ENCODE data around the gene FAM47A.

Gene FAM47A

DNA sequence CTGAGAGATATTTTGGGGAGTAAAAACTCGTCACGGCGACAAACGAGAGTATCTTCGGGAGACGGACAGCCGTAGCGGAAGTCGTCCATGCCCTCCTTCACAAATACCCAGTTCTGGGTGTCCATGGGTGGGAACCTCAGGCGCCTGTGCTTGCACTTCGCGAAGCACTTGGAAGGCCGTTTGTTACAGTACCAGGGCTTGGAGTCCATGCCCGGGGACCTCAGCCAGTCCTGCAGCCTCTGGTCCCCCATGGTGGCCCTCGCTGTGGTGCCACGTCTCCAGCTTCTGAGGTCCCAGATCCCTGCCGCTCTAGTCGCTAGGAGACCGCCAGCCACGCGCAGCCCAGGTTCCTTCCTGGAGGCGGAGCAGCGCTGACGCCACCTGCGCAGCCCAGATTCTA is at the start of gene FAM47A:
TSS of gene FAM47A (minus strand) at position 287 of the 400 bp plus-strand sequence. CDS start at position 251, 36 bp downstream.
- TF ChIP-seq ZFX (IDR thresholded peaks at IDR 0.05): no peak
- TF ChIP-seq, protein P1, sequence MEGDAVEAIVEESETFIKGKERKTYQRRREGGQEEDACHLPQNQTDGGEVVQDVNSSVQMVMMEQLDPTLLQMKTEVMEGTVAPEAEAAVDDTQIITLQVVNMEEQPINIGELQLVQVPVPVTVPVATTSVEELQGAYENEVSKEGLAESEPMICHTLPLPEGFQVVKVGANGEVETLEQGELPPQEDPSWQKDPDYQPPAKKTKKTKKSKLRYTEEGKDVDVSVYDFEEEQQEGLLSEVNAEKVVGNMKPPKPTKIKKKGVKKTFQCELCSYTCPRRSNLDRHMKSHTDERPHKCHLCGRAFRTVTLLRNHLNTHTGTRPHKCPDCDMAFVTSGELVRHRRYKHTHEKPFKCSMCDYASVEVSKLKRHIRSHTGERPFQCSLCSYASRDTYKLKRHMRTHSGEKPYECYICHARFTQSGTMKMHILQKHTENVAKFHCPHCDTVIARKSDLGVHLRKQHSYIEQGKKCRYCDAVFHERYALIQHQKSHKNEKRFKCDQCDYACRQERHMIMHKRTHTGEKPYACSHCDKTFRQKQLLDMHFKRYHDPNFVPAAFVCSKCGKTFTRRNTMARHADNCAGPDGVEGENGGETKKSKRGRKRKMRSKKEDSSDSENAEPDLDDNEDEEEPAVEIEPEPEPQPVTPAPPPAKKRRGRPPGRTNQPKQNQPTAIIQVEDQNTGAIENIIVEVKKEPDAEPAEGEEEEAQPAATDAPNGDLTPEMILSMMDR (conservative IDR thresholded peaks at IDR 0.05): no peak
- no peak within 1 kb of the TSS for H3K27ac ChIP-seq

DNA sequence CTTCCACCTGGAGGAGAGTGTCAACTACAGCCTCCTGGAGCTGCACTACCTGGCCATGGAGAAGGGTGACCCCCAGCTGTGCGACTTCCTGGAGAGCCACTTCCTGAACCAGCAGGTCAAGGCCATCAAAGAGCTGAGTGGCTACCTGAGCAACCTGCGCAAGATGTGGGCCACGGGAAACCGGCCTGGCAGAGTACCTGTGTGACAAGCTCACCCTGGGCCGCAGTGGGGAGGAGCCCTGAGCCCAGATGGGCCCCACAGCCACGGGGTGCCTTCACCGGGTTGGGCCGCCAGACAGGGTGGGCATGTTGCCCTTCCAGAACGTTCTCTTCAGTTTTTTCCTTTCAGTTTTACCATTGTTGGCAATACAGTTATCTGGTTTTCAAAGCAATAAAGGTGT is 15.2 kb upstream of the FAM47A start:
- no peak overlapping the region for H3K27ac ChIP-seq
- no peak for TF ChIP-seq ZFX (IDR thresholded peaks at IDR 0.05)
- TF ChIP-seq, protein P1 (conservative IDR thresholded peaks at IDR 0.05): no peak

DNA sequence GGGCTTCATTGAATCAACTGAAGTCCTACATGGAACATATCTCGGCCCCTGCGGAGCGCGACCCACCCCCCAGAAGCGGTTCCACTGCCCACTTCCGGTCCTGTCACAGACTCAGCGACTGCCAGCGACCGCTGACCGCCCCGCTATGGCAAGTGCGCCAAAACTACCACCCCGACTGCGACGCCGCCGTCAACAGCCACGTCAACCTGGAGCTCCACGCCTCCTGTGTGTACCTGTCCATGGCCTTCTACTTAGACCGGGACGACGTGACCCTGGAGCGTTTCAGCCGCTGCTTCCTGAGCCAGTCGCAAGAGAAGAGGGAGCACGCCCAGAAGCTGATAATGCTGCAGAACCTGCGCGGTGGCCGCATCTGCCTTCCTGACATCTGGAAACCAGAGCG is 14.8 kb upstream of the FAM47A start:
- H3K27ac ChIP-seq: no peak overlapping the region
- TF ChIP-seq, protein P1 (conservative IDR thresholded peaks at IDR 0.05): no peak
- TF ChIP-seq ZFX (IDR thresholded peaks at IDR 0.05): no peak

DNA sequence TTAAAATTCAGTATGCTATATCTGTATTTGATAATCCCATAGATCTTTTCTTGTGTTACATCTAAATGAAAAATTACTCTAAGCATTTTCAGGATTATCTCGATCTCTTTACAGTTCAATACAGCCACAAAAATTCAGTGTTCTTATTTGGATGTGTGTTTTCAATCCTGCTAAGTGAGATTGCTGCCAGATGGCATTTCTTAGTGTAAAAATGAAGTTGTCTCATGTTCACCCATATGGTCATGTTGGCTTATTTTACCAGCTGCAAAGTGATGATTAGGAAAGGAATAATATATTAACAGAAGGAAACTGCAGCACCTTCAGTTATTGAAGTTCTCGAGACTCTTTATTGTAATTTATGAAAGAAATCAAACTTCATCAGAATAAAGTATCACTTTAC is 12.1 kb upstream of the FAM47A start:
- no peak for TF ChIP-seq ZFX (IDR thresholded peaks at IDR 0.05)
- TF ChIP-seq, protein P1 (conservative IDR thresholded peaks at IDR 0.05): no peak
- H3K27ac ChIP-seq: no peak overlapping the region

DNA sequence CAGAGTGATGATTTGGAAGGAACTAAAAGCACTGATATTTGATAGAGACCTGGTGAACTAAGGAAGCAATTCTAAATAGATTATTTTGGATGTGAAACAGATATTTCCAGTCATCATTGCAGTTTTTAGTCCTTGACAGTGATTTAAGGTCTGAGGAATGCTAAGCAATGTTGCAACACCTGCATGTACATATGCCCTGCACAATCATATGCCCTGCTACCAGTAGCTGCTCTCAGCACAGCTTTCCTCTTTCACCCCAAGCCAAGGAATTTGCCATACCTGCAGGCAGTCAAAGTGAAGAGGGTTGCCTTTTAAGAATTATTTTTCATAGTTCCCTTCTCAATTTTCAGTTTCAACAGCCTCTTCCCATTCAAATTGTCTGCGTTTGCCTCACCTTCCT is 8.7 kb upstream of the FAM47A start:
- no peak for TF ChIP-seq ZFX (IDR thresholded peaks at IDR 0.05)
- TF ChIP-seq, protein P1 (conservative IDR thresholded peaks at IDR 0.05): no peak
- no peak overlapping the region for H3K27ac ChIP-seq

DNA sequence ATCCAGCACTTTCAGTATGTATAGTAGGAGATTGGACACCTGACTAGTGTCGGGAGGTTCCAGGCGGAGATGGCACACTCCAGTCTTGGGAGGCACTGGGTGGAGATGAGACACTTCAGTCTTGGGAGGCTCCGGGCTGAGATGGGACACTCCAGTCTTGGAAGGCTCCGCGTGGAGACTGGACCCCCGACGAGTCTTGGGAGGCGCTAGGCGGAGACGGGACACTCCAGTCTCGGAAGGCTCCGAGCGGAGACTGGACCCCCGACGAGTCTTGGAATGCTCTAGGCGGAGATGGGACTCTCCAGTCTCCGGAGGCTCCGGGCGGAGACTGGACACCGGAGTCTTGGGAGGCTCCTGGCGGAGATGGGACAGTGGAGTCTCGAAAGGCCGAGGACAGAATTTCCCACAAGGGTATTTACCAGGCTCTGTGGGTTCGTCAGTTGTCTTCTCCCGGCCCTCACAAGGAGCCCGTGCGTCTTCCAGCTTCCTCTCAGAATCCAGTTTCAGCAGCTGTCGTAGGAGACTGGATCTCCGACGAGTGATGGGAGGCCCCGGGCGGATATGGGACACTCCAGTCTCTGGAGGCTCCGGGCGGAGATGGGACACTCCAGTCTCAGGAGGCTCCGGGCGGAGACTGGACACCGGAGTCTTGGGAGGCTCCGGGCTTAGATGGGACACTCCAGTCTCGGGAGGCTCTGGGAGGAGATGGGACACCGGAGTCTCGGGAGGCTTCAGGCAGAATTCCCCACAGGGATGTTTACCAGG is 952 bp downstream of the FAM47A start:
- TF ChIP-seq ZFX (IDR thresholded peaks at IDR 0.05): no peak
- no peak overlapping the region for H3K27ac ChIP-seq

DNA sequence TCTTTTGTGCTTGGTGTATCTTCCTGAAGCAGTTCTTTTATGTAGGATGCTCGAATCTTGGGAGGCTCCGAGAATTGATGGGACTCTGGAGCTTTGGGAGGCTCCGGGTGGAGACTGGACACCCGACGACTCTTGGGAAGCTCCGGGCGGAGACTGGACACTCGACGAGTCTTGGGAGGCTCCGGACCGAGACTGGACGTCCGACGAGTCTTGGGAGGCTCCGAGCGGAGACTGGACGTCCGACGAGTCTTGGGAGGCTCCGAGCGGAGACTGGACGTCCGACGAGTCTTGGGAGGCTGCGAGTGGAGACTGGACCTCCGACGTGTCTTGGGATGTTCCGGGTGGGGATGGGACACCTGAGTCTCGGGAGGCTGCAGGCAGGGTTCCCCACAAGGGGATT is 1.6 kb downstream of the FAM47A start:
- no peak overlapping the region for H3K27ac ChIP-seq
- TF ChIP-seq, protein P1 (conservative IDR thresholded peaks at IDR 0.05): no peak
- no peak for TF ChIP-seq ZFX (IDR thresholded peaks at IDR 0.05)

DNA sequence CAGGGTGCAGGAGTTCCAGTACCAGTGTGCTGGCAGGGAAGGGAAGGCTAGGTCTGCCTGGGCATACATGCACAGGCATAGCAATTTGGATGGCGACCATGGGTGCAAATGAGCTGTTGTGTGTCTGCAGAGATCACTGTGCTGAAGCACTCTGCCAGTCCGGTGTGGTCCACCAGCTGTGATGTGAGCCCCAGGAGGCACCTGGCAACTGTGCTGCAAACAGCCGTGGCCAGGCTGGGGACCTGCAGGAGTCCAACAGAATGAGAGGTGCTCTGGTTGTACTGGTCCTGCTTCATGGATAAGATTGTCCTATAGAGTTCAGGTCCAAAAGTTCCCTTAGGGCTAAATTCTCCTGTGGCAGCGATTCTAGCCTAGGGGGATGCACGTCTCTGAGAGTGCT is 6.1 kb downstream of the FAM47A start:
- TF ChIP-seq, protein P1 (conservative IDR thresholded peaks at IDR 0.05): no peak
- TF ChIP-seq ZFX (IDR thresholded peaks at IDR 0.05): no peak
- H3K27ac ChIP-seq: no peak overlapping the region
